Measurements from ENCODE around the gene KBTBD8.

The KBTBD8 gene

GRCh38 chr3:66989241-66989640, 8.9 kb upstream of the KBTBD8 start:
- H3K4me3 ChIP-seq (ENCODE audit: low read depth, low read length): no peak overlapping the region
- DNase-seq (ENCODE audit: low read depth): no peak

GRCh38 chr3:66989860-66990696, 8.0 kb upstream of the KBTBD8 start:
- TF ChIP-seq MAX (IDR thresholded peaks at IDR 0.05; ENCODE audit: low read depth, low read length) (no peak), MYC (IDR thresholded peaks at IDR 0.05; ENCODE audit: low read depth, low read length) (no peak), POLR2A (IDR thresholded peaks at IDR 0.05; ENCODE audit: extremely low read depth, insufficient read length) (no peak), CTCF (IDR thresholded peaks at IDR 0.05; ENCODE audit: low read depth, low read length) (peak; percentile 7)
- H3K4me3 ChIP-seq (ENCODE audit: low read depth, low read length): no peak overlapping the region
- peak; percentile 24 for DNase-seq (ENCODE audit: low read depth)

More at GRCh38 chr3:66989241-66989640, 8.9 kb upstream of the KBTBD8 start:
- TF ChIP-seq CTCF (IDR thresholded peaks at IDR 0.05; ENCODE audit: low read depth, low read length) (no peak), MAX (IDR thresholded peaks at IDR 0.05; ENCODE audit: low read depth, low read length) (no peak), POLR2A (IDR thresholded peaks at IDR 0.05; ENCODE audit: extremely low read depth, insufficient read length) (no peak), MYC (IDR thresholded peaks at IDR 0.05; ENCODE audit: low read depth, low read length) (no peak)

- no peak for TF ChIP-seq MAX (IDR thresholded peaks at IDR 0.05; ENCODE audit: low read depth, low read length)
- TF ChIP-seq MYC (IDR thresholded peaks at IDR 0.05; ENCODE audit: low read depth, low read length): no peak
- no peak for TF ChIP-seq POLR2A (IDR thresholded peaks at IDR 0.05; ENCODE audit: extremely low read depth, insufficient read length)
- no peak for TF ChIP-seq CTCF (IDR thresholded peaks at IDR 0.05; ENCODE audit: low read depth, low read length)
- peak; percentile 66 for DNase-seq (ENCODE audit: low read depth)
- no peak overlapping the region for H3K4me3 ChIP-seq (ENCODE audit: low read depth, low read length)
Measured at GRCh38 chr3:66991459-66991858, 6.6 kb upstream of the KBTBD8 start.

GRCh38 chr3:66993082-66993481, 5.0 kb upstream of the KBTBD8 start:
- TF ChIP-seq POLR2A (IDR thresholded peaks at IDR 0.05; ENCODE audit: extremely low read depth, insufficient read length) (no peak), MAX (IDR thresholded peaks at IDR 0.05; ENCODE audit: low read depth, low read length) (no peak), MYC (IDR thresholded peaks at IDR 0.05; ENCODE audit: low read depth, low read length) (no peak), CTCF (IDR thresholded peaks at IDR 0.05; ENCODE audit: low read depth, low read length) (no peak)
- no peak overlapping the region for H3K4me3 ChIP-seq (ENCODE audit: low read depth, low read length)
- peak; percentile 7 for DNase-seq (ENCODE audit: low read depth)

GRCh38 chr3:66994588-66994987, 3.5 kb upstream of the KBTBD8 start:
- H3K4me3 ChIP-seq (ENCODE audit: low read depth, low read length): no peak overlapping the region
- DNase-seq (ENCODE audit: low read depth): no peak
- TF ChIP-seq POLR2A (IDR thresholded peaks at IDR 0.05; ENCODE audit: extremely low read depth, insufficient read length): no peak
- no peak for TF ChIP-seq CTCF (IDR thresholded peaks at IDR 0.05; ENCODE audit: low read depth, low read length)
- TF ChIP-seq MYC (IDR thresholded peaks at IDR 0.05; ENCODE audit: low read depth, low read length): no peak
- TF ChIP-seq MAX (IDR thresholded peaks at IDR 0.05; ENCODE audit: low read depth, low read length): no peak
